GM19467 (cell line): ENCODE results near the gene ARHGEF9.

Experiments
- ATAC-seq: cut with Tn5 transposase; IDR thresholded peaks from one replicate; pipeline ENCODE4 v1.9.1; 2021; ENCODE audit warnings: mild to moderate bottlenecking, moderate library complexity; ENCODE audit not compliant: unreplicated experiment

ARHGEF9 gene

DNA sequence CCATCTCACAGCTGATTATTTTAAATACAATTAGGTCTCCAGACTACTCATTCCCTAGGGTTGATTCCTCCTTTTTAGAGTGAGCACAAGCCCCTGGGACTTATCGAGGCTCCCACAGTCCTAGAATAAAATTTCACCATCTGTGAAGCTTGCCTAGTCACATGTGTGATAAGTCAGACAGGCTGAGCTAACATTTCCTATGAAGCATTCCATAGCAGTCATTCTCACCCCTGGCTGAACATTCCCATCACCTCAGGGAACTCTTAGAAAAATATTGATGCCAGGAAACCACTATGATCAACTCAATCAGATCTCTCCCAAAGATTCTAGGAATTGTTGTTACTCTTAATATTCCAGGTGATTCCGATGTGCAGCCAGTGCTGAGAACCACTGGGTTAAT lies 37.7 kb downstream of the ARHGEF9 start:
- ATAC-seq, result no peak

DNA sequence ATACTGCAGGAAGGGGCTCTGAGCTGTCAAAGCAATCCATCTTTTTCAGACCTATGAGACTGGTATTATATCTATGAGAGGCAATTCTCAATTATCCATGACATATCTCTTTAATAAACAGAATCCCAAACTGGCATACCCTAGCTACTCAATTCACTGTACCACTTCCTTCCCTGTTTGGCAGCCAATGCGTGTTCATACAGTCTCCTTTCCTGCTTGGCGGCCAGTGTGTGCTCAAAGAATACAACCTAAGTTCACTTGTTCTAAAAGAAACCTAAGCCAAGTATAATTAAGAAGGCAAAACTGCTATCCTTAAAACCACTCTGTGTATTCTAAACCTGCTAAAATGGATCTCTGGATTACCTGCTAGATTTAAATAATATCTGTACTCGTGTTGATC lies 38.3 kb downstream of the ARHGEF9 start:
- no peak for ATAC-seq

DNA sequence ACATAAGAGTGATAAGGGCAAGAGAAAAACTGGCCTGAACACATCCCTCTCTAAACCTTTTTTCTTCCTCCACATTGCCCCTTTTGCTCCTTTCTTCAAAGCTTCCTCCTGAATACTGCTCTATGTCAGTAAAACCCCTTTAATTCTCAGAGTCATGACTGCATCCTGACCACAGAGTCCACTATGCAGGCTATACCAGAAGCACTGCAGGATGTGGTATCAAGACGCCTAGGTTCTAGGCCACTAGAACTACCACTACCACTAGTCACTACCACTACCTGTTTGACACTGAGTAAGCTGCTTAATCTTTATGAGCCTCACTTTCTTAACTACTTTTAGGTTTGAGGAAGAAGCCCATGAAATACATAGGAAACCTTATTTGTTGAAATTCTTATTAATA lies 38.7 kb downstream of the ARHGEF9 start:
- ATAC-seq, result peak; percentile 62

DNA sequence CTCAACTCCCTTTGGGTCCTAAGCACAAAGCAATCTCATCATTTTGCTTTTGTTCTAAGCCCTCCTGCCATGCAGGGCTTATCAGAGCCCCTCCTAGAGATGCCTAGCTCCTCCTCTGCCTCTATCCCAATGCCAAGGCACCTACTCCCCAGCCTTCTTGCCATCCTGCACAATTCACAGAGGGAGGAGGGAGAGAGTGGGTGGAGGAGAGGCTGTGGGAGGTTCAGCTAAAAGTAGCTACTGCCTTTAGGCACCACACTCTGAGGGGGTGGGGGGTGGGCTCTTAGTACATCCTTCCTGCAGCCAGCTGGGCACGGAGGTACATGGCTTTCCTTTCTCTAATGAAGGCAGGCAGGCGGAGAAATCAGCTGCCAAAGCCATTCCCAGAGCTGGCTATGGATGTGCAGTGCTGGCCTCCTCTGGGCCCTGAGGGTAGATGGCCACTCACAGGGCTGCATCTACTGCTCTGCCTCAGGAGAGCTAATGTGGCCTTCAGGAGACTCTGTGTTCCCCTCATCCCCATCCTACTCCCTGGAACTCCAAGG lies 40.1 kb downstream of the ARHGEF9 start:
- ATAC-seq, result no peak

DNA sequence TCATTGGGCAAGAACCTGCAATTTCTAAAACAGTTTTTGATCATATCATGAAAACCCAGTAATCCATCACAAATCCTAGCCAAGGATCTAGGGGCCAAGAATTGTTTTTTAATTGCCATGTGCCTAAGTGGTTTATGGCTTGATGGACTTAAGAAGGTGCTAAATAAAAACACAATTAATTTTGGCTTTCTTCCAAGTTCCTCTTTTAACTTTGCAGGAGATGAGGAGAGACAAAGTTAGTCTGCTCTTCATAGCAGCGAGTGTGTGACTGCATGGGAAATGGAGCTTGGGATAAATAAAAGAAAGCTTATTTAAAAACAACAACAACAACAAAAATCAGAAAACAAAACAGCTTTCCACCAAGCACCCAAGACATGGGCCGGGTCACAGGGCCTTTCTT lies 41.4 kb downstream of the ARHGEF9 start:
- no peak for ATAC-seq

DNA sequence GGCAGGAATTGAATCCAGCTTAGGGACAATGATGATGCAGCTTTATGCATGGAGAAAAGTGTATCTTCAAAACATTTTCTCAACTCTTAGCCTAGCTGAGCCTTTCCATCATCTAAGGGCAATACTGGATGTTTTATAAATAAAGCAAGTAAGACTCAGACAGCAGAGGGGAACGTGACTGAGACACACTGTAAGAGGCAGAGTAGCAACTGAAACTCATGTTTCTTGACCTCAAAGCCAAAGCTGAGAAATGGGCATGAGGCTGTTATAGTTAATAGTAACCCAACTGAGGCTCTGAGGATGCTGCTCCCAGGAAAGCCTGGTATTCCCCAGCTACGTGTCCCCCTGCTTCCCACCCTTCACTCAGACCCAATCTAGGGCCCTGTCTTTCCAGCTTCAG lies 44.6 kb downstream of the ARHGEF9 start:
- peak; percentile 47 for ATAC-seq

DNA sequence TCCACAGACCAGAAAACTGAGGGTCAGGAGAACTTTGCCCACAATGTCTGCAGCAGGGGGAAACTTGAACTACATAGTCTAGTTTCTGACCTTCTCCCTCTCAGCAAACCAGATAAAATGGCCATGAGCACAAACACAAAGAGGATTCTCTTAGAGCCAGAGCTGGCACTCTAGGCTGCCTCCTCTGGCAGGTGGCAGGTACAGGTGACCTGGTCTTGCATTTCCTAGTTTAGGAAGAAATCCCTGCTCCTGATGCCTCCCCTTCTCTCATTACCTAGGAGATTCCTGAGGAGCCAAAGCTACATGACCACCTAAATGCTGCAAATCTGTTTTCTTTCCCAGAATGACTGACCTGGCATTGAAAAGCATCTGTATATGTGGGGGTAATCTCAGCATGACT lies 45.1 kb downstream of the ARHGEF9 start:
- ATAC-seq, result no peak

DNA sequence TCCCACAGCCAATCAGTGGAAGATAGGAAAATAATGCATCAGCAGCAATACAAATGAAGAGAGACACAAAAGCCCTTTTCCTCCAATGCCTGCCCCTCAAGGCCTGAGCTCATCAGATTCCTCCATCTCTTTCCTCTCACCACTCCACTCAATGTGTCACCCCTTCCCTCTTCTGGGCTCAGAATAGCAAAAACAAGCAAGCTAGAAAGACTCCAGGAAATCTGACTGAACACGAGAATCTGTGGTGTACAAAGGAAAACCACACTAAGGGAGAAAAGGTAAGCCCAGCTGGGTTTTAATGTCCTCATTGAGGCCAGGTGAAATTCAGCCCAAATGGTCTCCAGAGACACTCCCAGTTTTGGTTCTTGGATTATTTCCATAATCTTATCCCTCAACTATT lies 46.3 kb downstream of the ARHGEF9 start:
- no peak for ATAC-seq

DNA sequence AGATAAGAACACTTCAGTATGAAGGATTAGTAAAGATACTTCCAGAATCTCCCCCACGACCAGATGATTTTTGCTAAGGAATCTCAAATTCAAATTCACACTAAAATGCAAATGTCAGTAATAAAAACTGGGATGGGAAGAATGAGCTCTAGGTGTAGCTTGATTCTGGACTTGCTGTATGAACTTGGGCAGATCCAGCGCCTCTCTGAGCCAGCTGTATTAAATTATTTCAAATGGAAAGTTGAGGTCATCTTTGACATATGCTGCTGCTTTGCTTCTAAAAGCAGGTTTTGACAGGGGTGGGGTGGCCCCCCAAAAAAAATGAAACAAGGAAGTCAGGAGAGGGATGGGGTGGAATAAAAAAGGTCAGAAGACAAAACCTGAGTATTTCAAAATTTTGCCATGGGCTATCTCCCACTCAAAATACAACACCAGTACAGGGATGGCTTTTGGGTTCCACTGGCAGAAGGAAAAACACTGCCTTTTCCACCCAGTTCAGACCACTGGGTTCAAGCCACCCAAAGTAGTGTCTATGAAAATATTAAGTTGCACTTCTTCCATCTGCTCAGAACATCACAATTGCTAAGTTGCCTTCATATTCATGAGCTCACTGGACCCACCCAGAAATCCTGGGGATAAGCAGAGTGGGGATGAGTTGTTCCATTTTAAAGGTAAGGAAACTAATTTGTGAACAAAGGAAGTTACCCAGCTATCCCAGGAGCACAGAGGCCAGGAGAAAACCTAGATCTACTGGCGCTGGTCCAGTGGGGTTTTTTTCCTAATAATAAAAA lies 47.7 kb downstream of the ARHGEF9 start:
- ATAC-seq, result no peak

DNA sequence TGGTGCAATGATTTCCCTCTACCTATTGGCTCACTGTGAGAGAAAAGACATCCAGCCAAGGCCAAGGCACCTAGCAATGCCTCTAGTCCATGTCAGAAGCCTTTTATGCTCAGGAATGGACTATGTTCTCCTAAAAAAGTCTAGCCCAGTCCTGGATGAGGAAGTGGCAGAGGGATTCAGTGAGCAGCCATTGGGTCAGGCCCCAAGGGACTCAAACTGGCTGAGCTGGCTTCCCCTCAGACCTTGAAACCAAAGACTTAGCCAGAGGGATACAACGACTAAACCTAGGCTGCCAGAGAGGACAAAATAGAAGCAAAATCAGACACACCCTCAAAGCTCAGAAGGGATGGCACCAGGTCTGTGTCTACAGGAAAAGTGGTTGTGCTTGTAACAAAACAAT lies 49.1 kb downstream of the ARHGEF9 start:
- ATAC-seq, result no peak

DNA sequence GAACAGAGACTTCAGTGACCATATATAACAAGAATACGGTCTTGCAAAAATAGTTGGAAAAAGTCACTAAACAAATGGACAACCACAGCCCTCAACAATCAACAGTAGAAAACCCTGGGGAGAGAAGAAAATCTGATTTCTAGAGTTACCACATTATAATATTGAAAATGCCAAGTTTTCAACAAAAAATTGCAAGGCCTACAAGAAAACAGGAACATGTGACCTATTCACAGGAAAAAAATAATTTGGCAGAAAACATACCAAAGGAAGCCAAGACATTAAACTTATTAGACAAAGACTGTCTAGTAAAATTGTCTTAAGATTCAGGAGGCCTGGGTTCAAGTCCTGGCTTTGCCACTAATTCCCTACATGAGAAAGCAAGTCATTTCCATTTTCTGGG lies 64.7 kb downstream of the ARHGEF9 start:
- ATAC-seq, result no peak

DNA sequence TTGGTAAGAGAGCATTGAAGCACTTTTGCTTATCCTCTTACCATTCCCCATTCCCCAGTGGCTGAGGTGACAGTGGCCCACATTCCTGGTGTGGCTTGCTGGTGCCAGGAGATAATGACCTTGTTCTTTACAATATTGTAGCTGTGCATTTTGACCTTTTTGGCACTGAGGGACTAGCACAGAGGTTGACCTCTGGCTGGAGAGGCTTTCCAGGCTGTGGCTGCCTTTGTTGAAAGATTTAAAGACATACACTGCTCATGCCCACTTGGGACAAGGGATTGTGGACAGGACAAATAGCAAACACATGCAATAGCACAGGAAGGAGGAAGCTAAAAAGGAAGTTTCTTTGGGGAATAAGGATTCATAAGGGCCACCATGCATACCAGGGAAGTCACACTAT lies 65.4 kb downstream of the ARHGEF9 start:
- ATAC-seq, result no peak

DNA sequence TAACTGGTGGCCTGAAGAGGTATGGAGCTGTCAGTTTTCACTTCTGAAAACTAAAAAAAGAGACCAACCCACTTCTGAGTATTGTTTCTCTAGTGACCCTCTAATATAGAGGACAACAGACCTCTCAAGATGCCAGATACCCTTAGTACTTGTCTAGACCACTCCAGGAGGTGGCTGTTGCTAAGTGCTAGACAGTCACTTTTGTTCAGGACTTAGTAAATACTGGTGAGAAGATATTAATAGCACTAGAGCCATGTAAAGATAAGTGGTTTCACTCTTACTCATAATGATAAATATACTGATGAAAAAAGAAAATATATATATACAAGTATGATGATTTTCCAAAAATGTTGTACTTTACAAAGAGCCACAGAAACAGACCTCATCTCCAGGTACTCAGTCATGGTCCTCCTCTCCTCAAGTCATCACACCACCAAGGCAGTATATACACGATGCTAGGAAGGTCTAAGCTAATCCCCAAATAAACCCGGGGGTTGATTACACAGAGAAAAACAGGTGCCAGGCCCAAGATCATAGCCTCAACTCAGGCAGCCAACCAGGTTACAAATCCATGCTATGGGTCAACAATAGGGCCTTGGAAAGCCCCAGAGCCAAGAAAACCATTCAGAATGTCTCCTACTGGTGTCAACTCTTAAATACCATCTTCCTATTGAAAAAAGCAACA lies 66.9 kb downstream of the ARHGEF9 start:
- peak; percentile 76 for ATAC-seq

DNA sequence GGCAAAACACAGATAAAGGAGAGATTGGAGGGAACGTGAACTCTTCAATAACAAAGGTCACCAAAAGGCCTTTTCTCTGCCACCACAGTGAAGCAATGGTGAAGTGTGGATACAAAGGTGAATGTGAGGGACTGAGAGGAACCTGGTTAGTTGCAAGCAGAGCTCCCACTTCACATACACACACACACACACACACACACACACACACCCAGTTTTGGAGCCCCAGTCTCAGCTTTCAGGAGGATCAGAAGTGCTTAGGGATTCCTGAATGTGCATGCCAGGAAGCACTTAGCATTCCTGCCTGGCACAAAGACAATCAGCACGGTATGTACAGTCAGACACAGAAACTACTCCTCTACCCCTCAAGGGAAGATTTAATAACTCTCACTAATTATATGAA lies 71.5 kb downstream of the ARHGEF9 start:
- ATAC-seq, result no peak

DNA sequence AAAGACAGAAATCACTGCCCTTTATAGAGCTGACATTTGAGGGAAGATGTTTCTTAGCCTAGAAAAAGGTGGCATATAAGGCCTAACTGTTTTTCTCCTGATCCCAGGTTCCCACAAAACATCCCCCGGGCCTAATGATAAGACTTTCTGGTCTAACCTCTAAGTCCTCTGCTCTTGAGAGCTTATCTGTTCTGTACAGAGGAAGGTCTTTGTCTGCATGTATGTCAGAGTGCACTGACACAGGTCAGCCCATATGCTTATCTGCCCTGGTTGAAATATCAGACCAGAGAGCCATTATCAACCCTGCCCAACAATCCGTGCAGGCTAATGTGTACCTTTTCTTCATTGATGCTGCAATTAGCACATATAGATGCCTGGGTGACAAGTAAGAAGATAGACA lies 76.2 kb downstream of the ARHGEF9 start:
- ATAC-seq, result no peak

DNA sequence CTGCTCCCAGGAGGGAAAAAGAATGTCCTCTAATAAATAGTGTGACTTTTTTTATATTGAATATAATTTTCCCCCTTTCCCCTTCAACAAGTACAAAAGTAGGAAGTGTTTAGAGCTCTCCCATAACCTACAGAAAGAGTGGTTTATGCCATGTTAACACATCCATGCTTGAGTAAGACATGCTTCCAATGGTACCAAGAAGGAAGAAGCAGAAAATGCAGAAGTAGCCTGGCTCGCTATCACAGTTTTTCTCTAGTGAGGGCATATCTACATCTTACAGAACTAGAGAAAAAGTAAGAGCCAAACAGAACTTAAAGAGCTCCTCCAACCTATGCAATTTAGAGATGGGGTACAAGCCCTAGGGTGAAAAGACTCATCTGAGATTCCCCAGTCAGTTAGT lies 82.5 kb downstream of the ARHGEF9 start:
- ATAC-seq, result no peak

DNA sequence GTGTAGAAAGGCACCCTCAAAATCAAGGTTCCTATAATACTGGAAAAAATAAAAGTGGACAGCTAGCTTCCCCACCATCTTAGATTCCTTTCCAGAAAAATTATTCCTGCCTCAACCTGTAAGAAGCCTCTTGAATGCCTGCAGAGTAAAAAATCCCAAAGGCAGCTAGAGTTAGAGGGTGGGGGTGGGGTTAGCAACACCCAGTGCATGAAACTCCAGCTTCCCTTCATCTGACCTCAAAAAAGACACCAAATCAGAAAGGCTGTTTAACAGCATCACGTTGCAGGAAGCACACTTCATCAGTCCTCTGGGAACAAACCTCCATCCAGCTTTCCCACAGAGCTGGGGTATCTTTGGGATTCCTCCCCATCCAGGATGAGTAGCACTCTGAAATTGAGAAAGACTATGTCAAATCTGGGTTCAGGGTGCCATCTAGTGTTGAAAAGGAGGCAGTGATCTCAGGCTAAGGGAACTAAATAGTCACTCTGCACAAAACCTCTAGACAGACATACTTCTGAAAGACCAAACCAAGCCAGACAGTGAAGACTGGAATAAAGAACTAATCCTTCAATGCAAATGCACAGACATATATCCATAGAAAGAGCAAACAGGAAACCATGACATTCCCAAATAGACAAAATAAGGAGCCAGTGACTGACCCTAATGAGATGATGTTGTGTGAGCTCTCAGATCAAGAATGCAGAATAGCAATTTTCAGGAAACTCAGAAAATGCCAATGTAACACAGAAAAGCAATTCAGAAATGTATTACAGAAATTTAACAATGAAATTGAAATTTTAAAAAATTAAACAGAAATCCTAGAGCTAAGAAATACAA lies 97.9 kb downstream of the ARHGEF9 start:
- peak; percentile 84 for ATAC-seq

DNA sequence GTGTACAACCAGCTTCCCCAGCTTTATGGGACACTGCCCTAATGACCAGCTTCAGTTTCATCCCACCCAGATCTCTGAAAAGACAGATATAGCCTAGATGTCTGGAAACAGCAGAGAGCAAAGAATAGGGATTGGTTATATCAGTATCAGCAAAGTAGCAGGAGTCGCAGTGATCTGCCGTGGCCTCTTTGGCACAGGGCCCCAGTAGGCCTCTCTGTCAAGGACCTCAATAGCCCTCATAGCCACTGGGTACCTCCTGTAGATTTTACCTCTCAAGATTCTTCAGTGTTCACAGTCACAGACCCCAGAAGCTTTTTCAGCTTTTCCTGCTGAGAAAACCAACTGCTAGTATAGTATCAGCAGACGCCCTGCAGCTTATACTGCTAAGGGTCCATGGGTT lies 104.6 kb downstream of the ARHGEF9 start:
- ATAC-seq, result no peak

DNA sequence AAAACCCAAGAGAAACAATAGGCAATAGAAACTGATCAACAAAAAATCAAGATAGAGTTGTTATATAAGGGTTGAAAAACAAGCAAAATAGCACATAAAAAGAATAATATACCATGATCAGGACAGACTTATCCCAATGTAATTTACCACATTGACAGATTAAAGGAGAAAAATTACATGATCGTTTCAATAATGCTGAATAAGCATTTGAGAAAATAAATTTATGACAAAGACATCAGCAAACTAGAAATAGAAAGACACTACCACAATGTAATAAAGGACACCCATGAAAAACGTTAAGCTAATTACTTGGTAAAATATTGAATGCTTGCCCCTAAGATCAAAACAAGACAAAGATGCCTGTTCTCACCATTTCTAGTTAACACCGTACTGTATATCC lies 105.6 kb downstream of the ARHGEF9 start:
- ATAC-seq, result no peak

DNA sequence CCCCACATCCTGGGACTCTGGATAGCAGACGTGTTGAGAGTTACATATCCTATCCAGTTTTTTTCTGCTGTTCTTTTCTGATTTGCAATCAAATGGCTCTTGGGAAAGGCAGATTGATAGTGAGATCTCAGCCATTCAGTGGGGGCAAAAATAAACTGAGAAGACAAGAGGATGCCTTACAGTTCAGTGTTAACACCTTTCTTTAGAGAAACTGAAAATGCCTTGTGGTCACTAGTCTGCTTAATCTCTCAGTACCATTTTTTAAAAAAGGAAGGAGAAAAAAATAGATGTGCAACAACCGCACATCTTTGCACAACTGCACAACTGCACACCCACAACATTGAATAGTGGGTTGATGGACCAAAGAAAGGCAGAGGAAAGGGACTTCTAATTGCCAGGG lies 109.3 kb downstream of the ARHGEF9 start:
- ATAC-seq, result no peak

DNA sequence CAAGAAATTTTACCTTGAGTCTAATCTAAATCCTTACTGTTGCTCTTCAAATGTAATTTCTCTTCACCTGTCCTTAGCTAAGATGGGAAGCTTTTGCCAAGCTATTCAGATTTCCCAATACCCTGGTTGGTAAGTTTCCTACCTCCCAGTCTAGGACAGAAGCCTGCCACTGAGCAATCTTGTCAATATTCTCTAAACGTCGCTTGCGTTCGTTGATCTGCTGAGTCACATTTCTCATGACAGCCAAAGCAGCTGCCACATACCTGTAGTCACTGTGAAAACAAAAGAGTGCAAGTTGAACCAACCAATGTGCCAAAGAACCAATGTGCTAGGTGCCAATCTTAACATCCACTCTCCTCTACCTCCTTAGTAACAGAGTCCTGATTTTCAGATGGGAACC lies 111.1 kb downstream of the ARHGEF9 start:
- no peak for ATAC-seq

DNA sequence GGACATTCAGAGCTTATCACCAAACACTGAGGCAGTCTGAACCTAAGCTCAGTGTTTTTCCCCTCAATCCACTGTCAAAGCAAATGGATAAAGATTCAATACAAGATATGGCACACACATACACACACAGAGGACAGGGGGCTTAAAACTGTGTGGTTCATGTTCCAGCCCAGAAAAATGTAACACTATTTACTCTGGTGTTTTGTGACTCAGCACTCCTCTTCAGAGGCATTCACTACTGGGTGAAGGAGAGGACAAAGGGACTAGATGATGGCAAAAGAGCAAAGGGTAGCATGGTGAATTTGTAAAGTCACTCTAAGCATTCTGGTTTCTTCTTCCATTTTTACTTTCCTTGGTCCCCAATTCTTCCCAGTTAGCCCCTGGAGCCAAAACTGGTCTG lies 120.3 kb downstream of the ARHGEF9 start:
- ATAC-seq, result no peak
